ENCODE measurements around the gene URB2. TPM values are rescaled to one million over a fixed set of nuclear protein-coding genes. Genes with fewer than 3 reads are reported as not detected.
"Not testable (repeated sequence)": the region's sequence is repeated elsewhere in the genome, so short reads cannot be mapped to it uniquely, and the experiment has no call there.

Gene URB2
- total and polyA plus RNA-seq, 2 donors (not counting 3 experiments of a cell fraction or from before 2014, with no cell fraction given): 4.7 to 12.4 TPM

- H3K36me3 ChIP-seq (ENCODE audit: control insufficient read depth in 2 of 2, extremely low read depth in 1 of 2, insufficient read depth in 2 of 2, low read length in 2 of 2): no peaks in the 10 kb centered on the region
- no peak overlapping the region for H2AFZ ChIP-seq (ENCODE audit: low read depth, low read length)
- H3K27ac ChIP-seq (ENCODE audit: insufficient read depth, low read depth, low read length): no peak overlapping the region
- no peaks in the 10 kb centered on the region for H3K9me3 ChIP-seq (replicated peaks; ENCODE audit: control insufficient read depth, insufficient read depth, low read length)
- H4K20me1 ChIP-seq (replicated peaks; ENCODE audit: control insufficient read depth, extremely low read depth, insufficient read depth, low read length): no peaks in the 10 kb centered on the region
- H3K4me2 ChIP-seq (ENCODE audit: insufficient read depth, low read length): no peak overlapping the region
- no peak overlapping the region for H3K4me3 ChIP-seq (replicated peaks in 1 of 3; ENCODE audit: insufficient read depth in 1 of 3, low read depth in 1 of 3, low read length in 3 of 3)
- CTCF ChIA-PET: no interaction called here
- no peaks in the 10 kb centered on the region for H3K9me1 ChIP-seq (replicated peaks; ENCODE audit: control insufficient read depth, extremely low read depth, insufficient read depth, low read length)
- H3K9ac ChIP-seq (replicated peaks; ENCODE audit: extremely low read depth, insufficient read depth, low read length): no peak overlapping the region
- H3K79me2 ChIP-seq (ENCODE audit: control insufficient read depth, insufficient read depth, low read length): no peaks in the 10 kb centered on the region
- no peaks in the 10 kb centered on the region for H3K27me3 ChIP-seq (ENCODE audit: control insufficient read depth in 2 of 2, insufficient read depth in 2 of 2, low read length in 2 of 2)
- no peaks in the 10 kb centered on the region for H3K4me1 ChIP-seq (ENCODE audit: control insufficient read depth, extremely low read depth, insufficient read depth, low read length)
- no peak for FAIRE-seq
- POLR2A ChIA-PET: no interaction called here
- dilution Hi-C loops (cut with MboI; ENCODE audit: extremely low pct_ligation_motif_present, low sequenced_read_pairs) (no loop called here), intact Hi-C loops (cut with micrococcal nuclease) (no loop called here)
- no TSS peak for BruUV-seq (replicated peaks)
- TF ChIP-seq POLR2A (IDR thresholded peaks at IDR 0.05; ENCODE audit: low read depth, low read length) (no peak), MAX (IDR thresholded peaks at IDR 0.05; ENCODE audit: insufficient read depth, insufficient read length) (no peak), MYC (IDR thresholded peaks at IDR 0.05; ENCODE audit: low read depth, low read length) (no peak), JUN (IDR thresholded peaks at IDR 0.05; ENCODE audit: borderline replicate concordance, insufficient read depth, insufficient read length, low read depth) (no peak), POLR2AphosphoS5 (IDR thresholded peaks at IDR 0.05; ENCODE audit: insufficient read depth, low read depth, low read length) (no peak), EZH2 (IDR thresholded peaks at IDR 0.05; ENCODE audit: borderline replicate concordance, low read depth, low read length, severe bottlenecking) (no peak), FOS (IDR thresholded peaks at IDR 0.05; ENCODE audit: borderline replicate concordance, insufficient read depth, low read length) (no peak), GATA2 (IDR thresholded peaks at IDR 0.05; ENCODE audit: insufficient read depth, insufficient read length, low read depth, low read length) (no peak), CTCF (IDR thresholded peaks at IDR 0.05; ENCODE audit: extremely low read depth in 1 of 2, insufficient read depth in 1 of 2, low read depth in 1 of 2, low read length in 2 of 2) (no peak)
- no peak for DNase-seq (ENCODE audit: low read depth, low spot score)
Measured at GRCh38 chr1:229704157-229704556, 78.1 kb downstream of the URB2 start.

GRCh38 chr1:229705152-229705551 lies 79.1 kb downstream of the URB2 start:
- DNase-seq (ENCODE audit: low read depth, low spot score); FAIRE-seq; H3K4me2 ChIP-seq (ENCODE audit: insufficient read depth, low read length); H3K9me3 ChIP-seq (replicated peaks; ENCODE audit: control insufficient read depth, insufficient read depth, low read length); intact Hi-C loops (cut with micrococcal nuclease); H3K4me3 ChIP-seq (replicated peaks in 1 of 3; ENCODE audit: insufficient read depth in 1 of 3, low read depth in 1 of 3, low read length in 3 of 3); H3K27me3 ChIP-seq (ENCODE audit: control insufficient read depth in 2 of 2, insufficient read depth in 2 of 2, low read length in 2 of 2); H3K4me1 ChIP-seq (ENCODE audit: control insufficient read depth, extremely low read depth, insufficient read depth, low read length); POLR2A ChIA-PET; BruUV-seq (replicated peaks); H3K9ac ChIP-seq (replicated peaks; ENCODE audit: extremely low read depth, insufficient read depth, low read length); H3K9me1 ChIP-seq (replicated peaks; ENCODE audit: control insufficient read depth, extremely low read depth, insufficient read depth, low read length); H3K27ac ChIP-seq (ENCODE audit: insufficient read depth, low read depth, low read length); H3K36me3 ChIP-seq (ENCODE audit: control insufficient read depth in 2 of 2, extremely low read depth in 1 of 2, insufficient read depth in 2 of 2, low read length in 2 of 2); H4K20me1 ChIP-seq (replicated peaks; ENCODE audit: control insufficient read depth, extremely low read depth, insufficient read depth, low read length); H3K79me2 ChIP-seq (ENCODE audit: control insufficient read depth, insufficient read depth, low read length); H2AFZ ChIP-seq (ENCODE audit: low read depth, low read length); dilution Hi-C loops (cut with MboI; ENCODE audit: extremely low pct_ligation_motif_present, low sequenced_read_pairs): not testable (repeated sequence)
- CTCF ChIA-PET: interaction anchor here (1.2 kb wide), 1 partner anchor 10 kb away, joined by 3 read pairs; no protein-coding TSS in a partner anchor

DNA sequence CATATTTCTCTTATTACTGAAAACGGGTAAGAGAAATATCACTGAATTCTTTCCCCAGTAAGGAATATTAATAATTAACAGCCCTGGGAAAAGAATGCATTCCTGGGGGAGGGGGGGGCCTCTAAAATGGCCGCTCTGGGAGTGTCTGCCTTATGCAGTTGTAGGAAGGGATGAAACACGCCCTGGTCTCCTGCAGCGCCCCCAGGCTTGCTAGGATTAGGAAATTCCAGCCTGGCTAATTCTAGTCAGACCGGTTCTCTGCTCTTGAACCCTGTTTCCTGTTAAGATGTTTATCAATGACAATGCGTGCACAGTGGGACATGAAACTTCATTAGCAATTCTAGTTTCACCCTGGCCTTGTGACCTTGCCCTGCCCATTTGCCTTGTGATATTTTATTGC lies 81.1 kb downstream of the URB2 start:
- H3K4me2 ChIP-seq (ENCODE audit: insufficient read depth, low read length); POLR2A ChIA-PET; H2AFZ ChIP-seq (ENCODE audit: low read depth, low read length); H3K27ac ChIP-seq (ENCODE audit: insufficient read depth, low read depth, low read length); H3K79me2 ChIP-seq (ENCODE audit: control insufficient read depth, insufficient read depth, low read length); H3K9me1 ChIP-seq (replicated peaks; ENCODE audit: control insufficient read depth, extremely low read depth, insufficient read depth, low read length); H3K27me3 ChIP-seq (ENCODE audit: control insufficient read depth in 2 of 2, insufficient read depth in 2 of 2, low read length in 2 of 2); H4K20me1 ChIP-seq (replicated peaks; ENCODE audit: control insufficient read depth, extremely low read depth, insufficient read depth, low read length); BruUV-seq (replicated peaks); H3K4me1 ChIP-seq (ENCODE audit: control insufficient read depth, extremely low read depth, insufficient read depth, low read length); dilution Hi-C loops (cut with MboI; ENCODE audit: extremely low pct_ligation_motif_present, low sequenced_read_pairs); intact Hi-C loops (cut with micrococcal nuclease); H3K4me3 ChIP-seq (replicated peaks in 1 of 3; ENCODE audit: insufficient read depth in 1 of 3, low read depth in 1 of 3, low read length in 3 of 3); H3K36me3 ChIP-seq (ENCODE audit: control insufficient read depth in 2 of 2, extremely low read depth in 1 of 2, insufficient read depth in 2 of 2, low read length in 2 of 2); H3K9ac ChIP-seq (replicated peaks; ENCODE audit: extremely low read depth, insufficient read depth, low read length); H3K9me3 ChIP-seq (replicated peaks; ENCODE audit: control insufficient read depth, insufficient read depth, low read length); DNase-seq (ENCODE audit: low read depth, low spot score); FAIRE-seq; CTCF ChIA-PET: not testable (repeated sequence)

Data from endothelial cell of umbilical vein (primary cell).